ENCODE results near the gene CNGA1. TPM values are rescaled to one million over a fixed set of nuclear protein-coding genes. Genes with fewer than 3 reads are reported as not detected.

Gene CNGA1
- total RNA-seq, 1 experiment from 2014 or later, result 1.0 TPM

DNA sequence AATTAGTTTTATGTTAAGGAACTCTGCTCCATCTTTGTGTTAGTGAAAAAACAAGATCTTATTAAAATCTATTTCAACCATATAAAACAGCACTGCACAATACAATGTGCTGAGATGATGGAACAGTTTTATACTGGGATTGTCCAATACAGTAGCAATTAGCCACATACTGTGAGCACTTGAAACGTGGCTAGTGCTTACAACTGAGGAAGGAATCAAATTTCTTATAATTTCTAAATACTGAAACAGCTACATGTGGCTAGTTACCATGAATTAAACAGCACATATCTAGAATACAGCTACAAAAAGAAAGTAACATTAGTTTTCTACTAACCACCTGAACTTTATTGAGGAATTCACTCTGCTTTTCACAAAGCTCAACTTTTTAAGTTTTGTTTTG lies 116.8 kb downstream of the CNGA1 start:
- Histone ChIP-seq H2AFZ (ENCODE audit: low read length) (no peak overlapping the region), H3K27ac (ENCODE audit: insufficient read length, low read depth, low read length) (no peak overlapping the region), H3K79me1 (ENCODE audit: insufficient read depth, low read depth, low read length, poor library complexity, severe bottlenecking) (no peaks in the 10 kb centered on the region), H3K23ac (ENCODE audit: insufficient read length, low read depth, low read length) (no peak overlapping the region), H3K4ac (ENCODE audit: low read depth, low read length) (no peak overlapping the region), H3K23me2 (ENCODE audit: insufficient read length, low read depth, low read length, poor library complexity, severe bottlenecking) (no peaks in the 10 kb centered on the region), H3K27me3 (ENCODE audit: insufficient read depth, low read length) (no peaks in the 10 kb centered on the region), H3K79me2 (ENCODE audit: insufficient read depth, low read length) (no peaks in the 10 kb centered on the region), H3K4me1 (ENCODE audit: insufficient read depth, low read length) (no peaks in the 10 kb centered on the region), H3K9me3 (ENCODE audit: control insufficient read depth, low read depth, low read length) (no peaks in the 10 kb centered on the region), H3K4me2 (ENCODE audit: insufficient read depth, insufficient read length, low read length) (no peak overlapping the region), H3K14ac (ENCODE audit: insufficient read depth, low read length) (no peak overlapping the region), H2BK20ac (ENCODE audit: low read depth, low read length, poor library complexity, severe bottlenecking) (no peak overlapping the region), H2BK12ac (ENCODE audit: insufficient read length, low read depth, low read length) (no peak overlapping the region), H3K18ac (ENCODE audit: insufficient read length, low read depth, low read length) (no peak overlapping the region), H4K5ac (ENCODE audit: insufficient read length, low read depth, low read length) (no peak overlapping the region), H2AK5ac (ENCODE audit: insufficient read length, low read length) (no peak overlapping the region), H3K9ac (ENCODE audit: extremely low read depth, insufficient read length, low read length) (no peak overlapping the region), H3T11ph (ENCODE audit: low read length) (no peak overlapping the region), H4K91ac (ENCODE audit: insufficient read length, low read depth, low read length) (no peak overlapping the region), H2BK120ac (ENCODE audit: low read depth, low read length, poor library complexity, severe bottlenecking) (no peak overlapping the region), H2BK5ac (ENCODE audit: insufficient read length, low read length) (no peak overlapping the region), H4K20me1 (ENCODE audit: control insufficient read depth, insufficient read depth, insufficient read length) (no peaks in the 10 kb centered on the region), H4K8ac (replicated peaks; ENCODE audit: insufficient read length, low read depth, low read length) (no peak overlapping the region), H3K56ac (ENCODE audit: insufficient read length, low read depth, low read length) (no peak overlapping the region), H2BK15ac (ENCODE audit: low read depth, low read length) (no peak overlapping the region)
- Mint-ChIP-seq H3K9me3 (no peaks in the 10 kb centered on the region), H3K4me3 (no peak overlapping the region), H3K27ac (no peak overlapping the region), H3K27me3 (ENCODE audit: low read depth) (no peaks in the 10 kb centered on the region), H3K36me3 (ENCODE audit: insufficient read depth in 1 of 3, low read depth in 3 of 3) (peaks cover 36 to 84% (median 67%) of the 10 kb centered on the region in 3 experiments; a peak in 6 of 7 replicates), H3K4me1 (no peaks in the 10 kb centered on the region)
- no CpG with 5 or more reads among the region's 1 CpG for WGBS (ENCODE audit: extremely low coverage, insufficient read length, low lambda C conversion rate)
- no peak for TF ChIP-seq CTCF (conservative IDR thresholded peaks at IDR 0.05)
- DNase-seq, result no peak
